HG02870 (cell line): ENCODE results near the gene RAI2.

ENCODE experiments used
- ATAC-seq: cut with Tn5 transposase; IDR thresholded peaks from one replicate; pipeline ENCODE4 v1.9.1; 2021; ENCODE audit warnings: mild to moderate bottlenecking, moderate library complexity; ENCODE audit not compliant: unreplicated experiment

The RAI2 gene

GRCh38 chrX:17830211-17830610 lies 30.9 kb downstream of the RAI2 start:
- ATAC-seq: no peak

GRCh38 chrX:17829566-17829965 lies 31.5 kb downstream of the RAI2 start:
- no peak for ATAC-seq

- ATAC-seq: no peak
Observed at GRCh38 chrX:17828171-17828570, 32.9 kb downstream of the RAI2 start.

GRCh38 chrX:17826609-17827496 lies 34.2 kb downstream of the RAI2 start:
- no peak for ATAC-seq

GRCh38 chrX:17824980-17825379 lies 36.1 kb downstream of the RAI2 start:
- ATAC-seq: no peak

GRCh38 chrX:17822351-17822750 lies 38.7 kb downstream of the RAI2 start:
- ATAC-seq: no peak

- ATAC-seq: no peak
Observed at GRCh38 chrX:17820100-17820499, 41.0 kb downstream of the RAI2 start.

- ATAC-seq: no peak
Observed at GRCh38 chrX:17818726-17819125, 42.4 kb downstream of the RAI2 start.

- no peak for ATAC-seq
Observed at GRCh38 chrX:17817251-17817650, 43.8 kb downstream of the RAI2 start.

GRCh38 chrX:17814557-17814956 lies 46.5 kb downstream of the RAI2 start:
- ATAC-seq: no peak

- no peak for ATAC-seq
Observed at GRCh38 chrX:17814059-17814458, 47.0 kb downstream of the RAI2 start.

GRCh38 chrX:17813277-17813676 lies 47.8 kb downstream of the RAI2 start:
- ATAC-seq: no peak

- ATAC-seq: no peak
Observed at GRCh38 chrX:17812763-17813162, 48.3 kb downstream of the RAI2 start.

- no peak for ATAC-seq
Observed at GRCh38 chrX:17809984-17810383, 51.1 kb downstream of the RAI2 start.

GRCh38 chrX:17809273-17809672 lies 51.8 kb downstream of the RAI2 start:
- ATAC-seq: no peak

- no peak for ATAC-seq
Observed at GRCh38 chrX:17805120-17805519, 56.0 kb downstream of the RAI2 start.

GRCh38 chrX:17803449-17803848 lies 57.6 kb downstream of the RAI2 start:
- no peak for ATAC-seq

GRCh38 chrX:17802756-17803155 lies 58.3 kb downstream of the RAI2 start:
- ATAC-seq: no peak

- no peak for ATAC-seq
Observed at GRCh38 chrX:17801431-17801830, 59.7 kb downstream of the RAI2 start.

GRCh38 chrX:17798921-17799320 lies 62.2 kb downstream of the RAI2 start:
- no peak for ATAC-seq

- ATAC-seq: no peak
Observed at GRCh38 chrX:17792826-17793225, 68.3 kb downstream of the RAI2 start.

- ATAC-seq: no peak
Observed at GRCh38 chrX:17788956-17789562, 72.0 kb downstream of the RAI2 start.
